Ovary (tissue), 9 donors: ENCODE results near the gene MRTFA. TPM values are rescaled to one million over a fixed set of nuclear protein-coding genes. Genes with fewer than 3 reads are reported as not detected.

Source experiments
- DNase-seq, 5 donors: peaks; one replicate each; pipeline ENCODE4 v3.0.0-alpha.2; 2019 to 2020
- H3K27ac ChIP-seq, 2 donors: fragments of 200-600 bp; one replicate each; pipeline versions ENCODE4 v1.5.1 to v1.8.0; 2019 to 2022
- H3K27me3 ChIP-seq: fragments of 200-600 bp; one replicate; pipeline ENCODE4 v1.8.0; 2022
- H3K36me3 ChIP-seq: fragments of 200-600 bp; sonication (generic); one replicate; pipeline ENCODE4 v1.5.1; 2019
- H3K4me1 ChIP-seq: one replicate; pipeline ENCODE4 v1.8.1; 2013; ENCODE audit warnings: mild to moderate bottlenecking, moderate library complexity; ENCODE audit not compliant: insufficient read depth
- H3K4me3 ChIP-seq: fragments of 200-600 bp; sonication (generic); one replicate; pipeline ENCODE4 v1.5.1; 2017
- H3K9me3 ChIP-seq, 2 donors: fragments of 200-600 bp in 1 of 2; sonication (generic) in 1 of 2; one replicate each; pipeline versions ENCODE4 v1.5.1 to v1.8.1; 2013 to 2019; ENCODE audit warnings: mild to moderate bottlenecking in 1 of 2, moderate library complexity in 1 of 2
- EP300 ChIP-seq: sonication (generic); formaldehyde crosslinking; IDR thresholded peaks from one replicate; pipeline ENCODE4 v1.6.1; 2017; ENCODE audit warnings: antibody characterized with exemption
- POLR2A ChIP-seq: fragments of 450-650 bp; IDR thresholded peaks from one replicate; pipeline ENCODE4 v1.6.1; 2017; ENCODE audit warnings: antibody characterized with exemption, mild to moderate bottlenecking, moderate library complexity
- WGBS, 3 donors: extraction: QIAGEN DNeasy Blood & Tissue Kit in 1 of 3; methylation state at CpG; one replicate each; pipeline versions ENCODE4 v1.1.5 to v1.1.7; 2013 to 2017; 5-methylcytosine and 5-hydroxymethylcytosine counted together
- intact Hi-C, 4 donors: fragments of 100-400 bp; cut with DNase I; formaldehyde crosslinking; loops; one replicate each; pipeline versions ENCODE4 v1.11.0 to v1.15.1; 2022 to 2023
- polyA plus RNA-seq, 2 donors: library from polyadenylated mRNA; stranded (reverse); fragments of 200-250 nt in 1 of 2; fragments of 350-450 nt in 1 of 2; fragmentation: Illumina TruSeq in 1 of 2; extraction: RNeasy Lipid Tissue Mini Kit (QIAGEN cat#74804) in 1 of 2; gene quantifications; one replicate each; pipeline ENCODE4 v1.2.3, GENCODE V29; 2013 to 2014
- total RNA-seq, 7 donors: library from RNA; depleted of rRNA in 2 of 7; stranded (reverse); fragments of >200 nt in 2 of 7; fragmentation: NEBNext Ultra II Directional in 3 of 7; extraction: Animal tissue kit (Norgen Biotek cat#: 25700) in 3 of 7; gene quantifications; one replicate each; pipeline versions ENCODE4 v1.1.0 to v1.2.4, GENCODE V29; 2016 to 2023
- TF ChIP-seq, protein P1 (sequence below), 3 donors: fragments of 450-650 bp in 2 of 3; fragments of 200-600 bp in 1 of 3; IDR thresholded peaks; one replicate each; pipeline versions ENCODE4 v1.5.1 to v1.8.0; 2016 to 2022; ENCODE audit warnings: antibody characterized with exemption in 3 of 3, mild to moderate bottlenecking in 1 of 3
- donor health status: DM: no; HTN: no; CAD: no; lungs with moderate emphysema.
- donor health status: DM: no; HTN: no; CAD: no.
- donor health status: Bipolar disorder and iron deficiency.
- donor health status: DM: yes; HTN: yes; CAD: no.
- donor health status: DM: no; HTN: no; CAD: no.
- donor health status: DM: yes; HTN: yes; CAD: no.

Gene MRTFA
- total and polyA plus RNA-seq, 9 donors = 15.4 to 59.7 (median 54.9) TPM

DNA sequence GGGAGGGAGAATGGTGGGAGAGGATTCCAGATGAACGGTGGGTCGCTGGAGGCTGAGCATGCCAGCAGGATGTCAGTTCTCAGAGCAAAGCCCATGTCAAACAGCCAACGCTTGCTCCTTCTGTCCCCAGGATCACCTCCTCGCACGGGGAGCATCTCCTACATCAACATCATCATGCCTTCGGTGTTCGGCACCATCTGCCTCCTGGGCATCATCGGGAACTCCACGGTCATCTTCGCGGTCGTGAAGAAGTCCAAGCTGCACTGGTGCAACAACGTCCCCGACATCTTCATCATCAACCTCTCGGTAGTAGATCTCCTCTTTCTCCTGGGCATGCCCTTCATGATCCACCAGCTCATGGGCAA lies 44.3 kb upstream of the MRTFA start:
- H3K4me3 ChIP-seq = no peak overlapping the region
- no peaks in the 10 kb centered on the region for H3K36me3 ChIP-seq
- intact Hi-C loops = loop anchor here in 1 of 4 donors (5.0 kb wide), 2 partner anchors 76 to 216 kb away; no protein-coding TSS in a partner anchor
- no peak overlapping the region for H3K27ac ChIP-seq
- TF ChIP-seq, protein P1, sequence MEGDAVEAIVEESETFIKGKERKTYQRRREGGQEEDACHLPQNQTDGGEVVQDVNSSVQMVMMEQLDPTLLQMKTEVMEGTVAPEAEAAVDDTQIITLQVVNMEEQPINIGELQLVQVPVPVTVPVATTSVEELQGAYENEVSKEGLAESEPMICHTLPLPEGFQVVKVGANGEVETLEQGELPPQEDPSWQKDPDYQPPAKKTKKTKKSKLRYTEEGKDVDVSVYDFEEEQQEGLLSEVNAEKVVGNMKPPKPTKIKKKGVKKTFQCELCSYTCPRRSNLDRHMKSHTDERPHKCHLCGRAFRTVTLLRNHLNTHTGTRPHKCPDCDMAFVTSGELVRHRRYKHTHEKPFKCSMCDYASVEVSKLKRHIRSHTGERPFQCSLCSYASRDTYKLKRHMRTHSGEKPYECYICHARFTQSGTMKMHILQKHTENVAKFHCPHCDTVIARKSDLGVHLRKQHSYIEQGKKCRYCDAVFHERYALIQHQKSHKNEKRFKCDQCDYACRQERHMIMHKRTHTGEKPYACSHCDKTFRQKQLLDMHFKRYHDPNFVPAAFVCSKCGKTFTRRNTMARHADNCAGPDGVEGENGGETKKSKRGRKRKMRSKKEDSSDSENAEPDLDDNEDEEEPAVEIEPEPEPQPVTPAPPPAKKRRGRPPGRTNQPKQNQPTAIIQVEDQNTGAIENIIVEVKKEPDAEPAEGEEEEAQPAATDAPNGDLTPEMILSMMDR (IDR thresholded peaks at IDR 0.05) = no peak
- TF ChIP-seq POLR2A (no peak), EP300 (no peak)
- H3K27me3 ChIP-seq = no peaks in the 10 kb centered on the region
- no peak for DNase-seq
- H3K4me1 ChIP-seq = peaks cover 14% of the 10 kb centered on the region
- WGBS, 3 donors = 87 to 90% (median 89%) methylated on average over 15 of the region's 15 CpGs
- no peaks in the 10 kb centered on the region for H3K9me3 ChIP-seq

DNA sequence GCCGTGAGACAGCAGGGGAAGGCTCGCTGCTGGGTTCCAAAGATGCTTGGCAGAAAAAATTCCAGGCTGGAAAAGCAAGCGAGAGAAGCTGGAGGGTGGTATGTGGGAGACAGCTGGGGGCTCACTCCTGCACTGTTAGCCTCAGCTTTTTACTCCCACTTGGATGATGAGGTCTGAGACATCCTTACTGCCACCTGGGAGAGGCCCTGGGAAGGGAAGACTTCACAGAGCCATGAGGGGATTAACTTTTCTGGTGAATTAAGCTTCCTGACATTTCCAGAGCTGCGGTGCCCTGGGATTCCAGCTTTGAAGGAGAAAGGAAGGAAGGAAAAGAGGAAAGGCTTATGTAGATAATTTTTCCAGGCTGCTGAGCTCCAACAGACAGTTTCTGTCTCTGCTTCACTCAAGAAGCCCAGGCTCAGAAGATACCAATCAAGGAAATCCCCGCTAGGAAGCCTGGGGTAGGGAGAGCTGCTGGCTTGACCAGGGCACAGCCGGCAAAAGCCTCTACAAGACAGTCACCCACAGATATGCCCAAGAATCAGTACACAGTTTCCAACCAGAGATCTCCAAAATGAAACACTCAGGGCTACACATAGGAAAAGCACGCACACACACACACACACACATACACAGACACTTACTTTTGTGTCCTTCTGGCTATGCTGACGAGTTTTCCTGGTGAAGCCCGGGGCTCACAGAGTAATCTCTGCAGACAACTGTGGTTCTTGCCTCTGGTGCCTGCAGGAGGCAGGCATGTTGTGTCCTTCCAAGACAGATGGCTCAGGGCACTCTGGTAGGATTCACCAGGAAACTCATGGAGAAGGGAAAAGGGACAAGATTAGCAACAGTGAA lies 43.7 kb upstream of the MRTFA start:
- Histone ChIP-seq H3K4me1 (peaks cover 14% of the 10 kb centered on the region), H3K4me3 (peak overlapping the region; percentile 35), H3K36me3 (no peaks in the 10 kb centered on the region), H3K9me3 (no peaks in the 10 kb centered on the region), H3K27ac (peak overlapping the region in 1 of 2 donors; percentile 30), H3K27me3 (no peaks in the 10 kb centered on the region)
- intact Hi-C loops = loop anchor here in 1 of 4 donors (5.0 kb wide), 2 partner anchors 77 to 217 kb away; no protein-coding TSS in a partner anchor
- WGBS, 3 donors = 21 to 31% (median 27%) methylated on average over 9 of the region's 9 CpGs
- DNase-seq = peak in 1 of 5 donors; percentile 61
- TF ChIP-seq, protein P1 (IDR thresholded peaks at IDR 0.05) = peak in 1 of 3 donors; percentile 17
- TF ChIP-seq EP300 (no peak), POLR2A (no peak)

DNA sequence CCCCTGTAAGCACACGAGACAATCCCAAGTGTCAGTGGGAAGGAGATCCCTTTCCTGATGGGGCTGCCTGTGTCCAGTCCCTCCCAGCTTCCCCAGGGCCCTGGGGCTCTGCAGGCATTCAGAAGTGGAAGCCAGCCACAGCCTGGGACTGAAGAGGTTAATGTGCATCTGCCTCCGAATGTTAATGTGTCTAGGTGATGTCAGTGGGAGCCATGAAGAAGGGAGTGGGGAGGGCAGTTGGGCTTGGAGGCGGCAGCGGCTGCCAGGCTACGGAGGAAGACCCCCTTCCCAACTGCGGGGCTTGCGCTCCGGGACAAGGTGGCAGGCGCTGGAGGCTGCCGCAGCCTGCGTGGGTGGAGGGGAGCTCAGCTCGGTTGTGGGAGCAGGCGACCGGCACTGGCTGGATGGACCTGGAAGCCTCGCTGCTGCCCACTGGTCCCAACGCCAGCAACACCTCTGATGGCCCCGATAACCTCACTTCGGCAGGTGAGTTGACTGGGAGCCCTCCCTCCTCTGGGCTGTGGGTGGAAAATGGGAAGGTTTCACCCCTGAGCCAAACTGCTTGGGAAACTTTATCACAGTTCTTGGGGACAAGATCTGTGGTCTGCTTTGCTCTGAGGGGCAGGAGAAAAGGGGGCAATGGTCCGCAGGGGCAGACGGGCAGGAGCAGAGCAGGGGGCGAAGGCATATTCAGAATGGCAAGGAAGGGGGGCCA lies 42.9 kb upstream of the MRTFA start, which contains the start of gene MCHR1:
MCHR1 (plus strand) TSS at position 236 of the 715 bp plus-strand sequence; CDS start at position 405, 169 bp downstream.
- Histone ChIP-seq H3K4me3 (peak within 1 kb of the TSS; percentile 35), H3K27ac (peak within 1 kb of the TSS in 1 of 2 donors; percentile 30), H3K4me1 (peaks cover 14% of the 10 kb centered on the region), H3K36me3 (no peaks in the 10 kb centered on the region), H3K27me3 (no peaks in the 10 kb centered on the region), H3K9me3 (no peaks in the 10 kb centered on the region)
- intact Hi-C loops = no loop called here
- TF ChIP-seq POLR2A = no peak
- no peak for TF ChIP-seq EP300
- TF ChIP-seq, protein P1 (IDR thresholded peaks at IDR 0.05) = no peak
- DNase-seq = peak in 1 of 5 donors; percentile 39
- WGBS, 3 donors = 2 to 8% (median 3%) methylated on average over 21 of the region's 21 CpGs

DNA sequence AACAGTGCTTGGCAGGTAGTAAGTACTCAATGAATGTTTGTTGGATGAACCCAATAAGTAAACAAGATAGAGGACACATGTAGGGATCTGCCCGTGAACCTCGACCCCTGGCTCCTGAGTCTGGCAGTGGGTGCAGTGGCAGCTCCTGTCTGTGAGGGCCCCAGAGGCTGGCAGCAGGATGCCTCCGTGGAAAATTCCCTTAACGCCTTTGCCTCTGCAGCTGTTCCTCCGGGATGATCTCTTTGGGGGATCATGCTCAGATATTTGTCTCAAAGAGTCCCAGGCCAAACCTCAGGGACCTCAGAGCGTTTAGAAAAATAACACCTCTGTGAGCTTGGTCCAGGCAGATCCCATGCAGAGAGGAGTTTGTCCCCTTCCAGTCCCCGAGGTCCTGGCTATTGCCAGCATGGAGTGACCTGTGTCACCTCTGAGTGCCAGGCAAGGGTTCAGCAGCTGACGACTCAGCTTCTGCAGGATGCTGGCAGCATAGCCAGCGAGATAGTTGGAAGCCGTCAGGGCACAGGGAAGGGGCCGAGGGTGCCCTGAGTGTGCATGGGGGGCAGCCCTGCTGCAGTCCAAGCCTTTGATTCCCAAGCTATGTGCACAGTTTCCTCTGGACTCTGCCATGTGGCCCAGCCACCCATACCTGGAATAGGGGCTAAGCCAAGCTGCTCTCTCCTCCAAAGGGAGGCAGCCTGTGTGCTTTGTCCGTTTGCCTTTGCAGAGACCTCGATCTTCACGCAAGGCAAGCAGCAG lies 42.2 kb upstream of the MRTFA start:
- H3K27me3 ChIP-seq = no peaks in the 10 kb centered on the region
- no peaks in the 10 kb centered on the region for H3K36me3 ChIP-seq
- DNase-seq = no peak
- intact Hi-C loops = no loop called here
- no peak overlapping the region for H3K27ac ChIP-seq
- peak overlapping the region; percentile 35 for H3K4me3 ChIP-seq
- TF ChIP-seq, protein P1 (IDR thresholded peaks at IDR 0.05) = no peak
- TF ChIP-seq POLR2A (no peak), EP300 (no peak)
- 56 to 66% (median 59%) methylated on average over 14 of the region's 14 CpGs for WGBS, 3 donors
- peaks cover 14% of the 10 kb centered on the region for H3K4me1 ChIP-seq
- no peaks in the 10 kb centered on the region for H3K9me3 ChIP-seq
